AG04449 (cell line): Measurements from ENCODE around the gene DGKB.
A peak's percentile ranks its signal among the peaks of the same experiment; 100 is the strongest.

Experiments used
- CTCF ChIA-PET: fragments of 350-600 bp; formaldehyde crosslinking; extraction: SDS; loops from one replicate; lab custom pipeline; 2021; ENCODE audit warnings: antibody characterized with exemption; lab: Yijun Ruan, JAX
- POLR2A ChIA-PET: fragments of 400-600, 350-600 bp; formaldehyde crosslinking; extraction: SDS; loops from one replicate; lab custom pipeline; 2020; ENCODE audit warnings: antibody characterized with exemption, inconsistent platforms; lab: Yijun Ruan, JAX
- DNase-seq: peaks from one replicate; pipeline ENCODE4 v3.0.0-alpha.2; 2010; ENCODE audit warnings: low read depth, low spot score
- H3K4me3 ChIP-seq: 2 replicates; pipeline ENCODE4 v1.5.1; 2011; ENCODE audit warnings: low read depth, mild to moderate bottlenecking, control low read depth, low read length
- TF ChIP-seq, protein P1 (sequence below): IDR thresholded peaks from one replicate; pipeline ENCODE4 v1.5.1; 2011; ENCODE audit warnings: mild to moderate bottlenecking, moderate library complexity, low read length, control low read depth, inconsistent platforms; ENCODE audit not compliant: insufficient read depth; ENCODE audit errors: missing control alignments

Gene DGKB

GRCh38 chr7:14752301-14752700 is 150.2 kb downstream of the DGKB start:
- ChIA-PET CTCF (no interaction called here), POLR2A (no interaction called here)
- TF ChIP-seq, protein P1, sequence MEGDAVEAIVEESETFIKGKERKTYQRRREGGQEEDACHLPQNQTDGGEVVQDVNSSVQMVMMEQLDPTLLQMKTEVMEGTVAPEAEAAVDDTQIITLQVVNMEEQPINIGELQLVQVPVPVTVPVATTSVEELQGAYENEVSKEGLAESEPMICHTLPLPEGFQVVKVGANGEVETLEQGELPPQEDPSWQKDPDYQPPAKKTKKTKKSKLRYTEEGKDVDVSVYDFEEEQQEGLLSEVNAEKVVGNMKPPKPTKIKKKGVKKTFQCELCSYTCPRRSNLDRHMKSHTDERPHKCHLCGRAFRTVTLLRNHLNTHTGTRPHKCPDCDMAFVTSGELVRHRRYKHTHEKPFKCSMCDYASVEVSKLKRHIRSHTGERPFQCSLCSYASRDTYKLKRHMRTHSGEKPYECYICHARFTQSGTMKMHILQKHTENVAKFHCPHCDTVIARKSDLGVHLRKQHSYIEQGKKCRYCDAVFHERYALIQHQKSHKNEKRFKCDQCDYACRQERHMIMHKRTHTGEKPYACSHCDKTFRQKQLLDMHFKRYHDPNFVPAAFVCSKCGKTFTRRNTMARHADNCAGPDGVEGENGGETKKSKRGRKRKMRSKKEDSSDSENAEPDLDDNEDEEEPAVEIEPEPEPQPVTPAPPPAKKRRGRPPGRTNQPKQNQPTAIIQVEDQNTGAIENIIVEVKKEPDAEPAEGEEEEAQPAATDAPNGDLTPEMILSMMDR, result no peak
- no peak for DNase-seq
- H3K4me3 ChIP-seq, result no peak overlapping the region

DNA sequence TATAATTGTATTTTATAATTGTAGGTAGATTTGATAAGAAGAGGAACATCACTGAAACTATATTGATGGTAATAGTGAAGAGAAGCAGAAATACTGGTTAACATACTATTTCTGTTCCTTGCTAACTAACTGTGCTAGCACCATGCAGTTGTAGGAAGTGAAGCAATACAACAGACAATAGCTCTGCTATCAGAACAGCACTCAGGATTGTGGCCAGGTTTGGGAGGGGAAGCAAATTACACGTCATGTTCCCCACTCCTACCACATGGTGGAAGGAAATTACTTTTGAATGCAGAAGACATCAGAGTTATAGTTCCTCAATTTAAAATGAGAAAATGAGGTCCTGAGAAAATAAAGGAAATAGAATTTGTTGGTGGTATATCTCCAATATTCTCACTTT is 151.1 kb downstream of the DGKB start:
- CTCF ChIA-PET, result no interaction called here
- POLR2A ChIA-PET, result no interaction called here
- H3K4me3 ChIP-seq, result no peak overlapping the region
- DNase-seq, result no peak
- TF ChIP-seq, protein P1, result no peak

DNA sequence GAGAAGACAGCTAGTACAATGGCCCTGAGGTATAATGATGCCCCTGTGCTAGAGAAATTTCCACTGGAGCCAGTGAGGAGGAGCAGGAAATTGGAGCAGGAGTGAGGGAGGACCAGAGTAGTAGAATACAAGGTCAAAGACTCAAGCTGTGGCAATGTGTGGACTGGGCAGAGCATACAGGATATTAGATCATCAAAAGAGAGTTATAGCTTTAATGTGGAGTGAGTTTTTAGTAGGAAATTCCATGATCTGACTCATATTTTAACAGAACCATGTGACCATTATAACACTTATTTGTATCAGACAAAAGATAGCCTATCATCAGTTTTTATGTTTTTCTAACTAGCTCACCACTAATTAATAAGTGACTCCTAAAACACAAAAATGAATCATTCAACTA is 154.1 kb downstream of the DGKB start:
- POLR2A ChIA-PET, result no interaction called here
- TF ChIP-seq, protein P1, result no peak
- CTCF ChIA-PET, result interaction anchor here (0.9 to 1.3 kb wide), 2 partner anchors 30 to 75 kb away, joined by 3 to 5 read pairs; no protein-coding TSS in a partner anchor
- H3K4me3 ChIP-seq, result no peak overlapping the region
- DNase-seq, result peak; percentile 28

DNA sequence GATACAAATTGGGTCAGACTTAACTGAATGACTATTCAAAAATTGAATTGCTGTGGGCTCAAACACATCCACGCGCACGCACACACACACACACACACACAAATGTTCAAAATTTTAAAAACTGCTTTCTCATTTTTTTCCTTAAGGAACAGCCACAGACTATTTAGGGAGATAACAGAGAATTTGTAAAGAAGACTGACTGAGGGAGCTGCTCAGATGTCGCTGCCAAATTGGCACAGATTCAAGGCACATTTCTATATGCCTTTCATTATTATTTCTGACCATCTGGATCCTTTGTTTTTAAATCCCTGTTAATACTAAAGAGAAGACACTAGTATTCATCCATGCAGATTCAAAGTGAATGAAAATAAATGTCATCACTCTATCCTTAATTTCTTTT is 154.8 kb downstream of the DGKB start:
- CTCF ChIA-PET, result interaction anchor here (1.3 kb wide), 1 partner anchor 30 kb away, joined by 5 read pairs; no protein-coding TSS in a partner anchor
- no peak for DNase-seq
- TF ChIP-seq, protein P1, result no peak

DNA sequence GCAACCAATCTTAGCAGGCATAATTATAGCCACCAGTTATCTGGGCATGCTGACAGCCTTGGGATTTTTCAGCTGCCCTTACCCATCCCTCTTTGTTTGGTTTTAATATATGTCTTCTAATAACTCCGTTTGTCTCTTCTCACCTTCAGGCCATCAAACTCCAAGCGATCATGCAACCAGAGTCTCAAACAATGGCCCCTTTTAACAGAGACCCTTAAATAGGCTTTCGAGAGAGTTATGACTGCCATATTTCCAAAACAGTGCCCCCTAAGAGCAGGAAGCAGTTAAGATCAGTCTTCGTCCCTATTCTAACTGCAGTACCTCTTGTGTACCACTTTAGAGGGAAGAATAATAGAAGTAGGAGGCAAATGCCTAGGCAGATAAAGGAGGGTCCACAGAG is 157.5 kb downstream of the DGKB start:
- ChIA-PET CTCF (no interaction called here), POLR2A (no interaction called here)
- no peak for DNase-seq
- H3K4me3 ChIP-seq, result no peak overlapping the region
- TF ChIP-seq, protein P1, result no peak

More for the DNA sequence above, 154.8 kb downstream of the DGKB start:
- no peak overlapping the region for H3K4me3 ChIP-seq
- POLR2A ChIA-PET, result no interaction called here

DNA sequence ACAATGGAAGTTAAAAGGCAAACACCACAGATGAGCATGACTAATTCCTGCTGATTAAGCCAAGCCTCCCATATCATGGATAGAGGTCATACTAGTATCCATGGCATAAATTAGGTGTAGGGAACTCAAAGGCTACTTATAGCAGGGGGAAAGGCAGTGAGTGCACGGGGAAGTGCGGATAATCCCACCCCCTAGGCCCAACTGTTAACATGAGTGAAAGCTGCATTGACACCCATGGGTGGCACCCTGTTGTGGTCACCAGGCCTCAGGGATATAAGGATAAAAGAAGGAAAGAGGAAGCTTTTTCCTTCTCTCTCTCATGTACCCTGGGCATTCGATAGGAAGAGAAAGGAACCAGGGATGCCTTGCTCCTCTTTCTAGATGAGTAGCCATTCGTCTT is 161.9 kb downstream of the DGKB start:
- TF ChIP-seq, protein P1, result no peak
- no peak overlapping the region for H3K4me3 ChIP-seq
- ChIA-PET POLR2A (interaction anchor here (1.0 kb wide), 1 partner anchor 96 kb away, joined by 3 read pairs; no protein-coding TSS in a partner anchor), CTCF (no interaction called here)
- no peak for DNase-seq
